NCI-H2029 (cell line): Measurements from ENCODE around the gene RIMBP2.

Source experiments
- DNase-seq: peaks from one replicate; lab custom pipeline; 2025; lab: John Stamatoyannopoulos, UW

The RIMBP2 gene

DNA sequence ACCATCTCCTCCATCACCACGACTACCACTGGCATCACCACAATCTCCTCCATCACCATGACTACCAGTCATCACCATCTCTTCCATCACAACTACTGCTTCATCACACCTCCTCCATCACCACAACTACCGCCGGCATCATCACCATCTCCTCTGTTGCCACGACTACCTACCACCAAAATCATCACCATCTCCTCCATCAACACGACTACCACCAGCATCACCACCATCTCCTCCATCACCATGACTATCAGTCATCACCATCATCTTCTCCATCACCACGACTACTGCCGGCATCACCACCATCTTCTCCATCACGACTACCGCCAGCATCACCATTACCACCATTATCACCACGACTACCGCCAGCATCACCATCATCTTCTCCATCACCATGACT, 89.5 kb downstream of the RIMBP2 start:
- DNase-seq: no peak

DNA sequence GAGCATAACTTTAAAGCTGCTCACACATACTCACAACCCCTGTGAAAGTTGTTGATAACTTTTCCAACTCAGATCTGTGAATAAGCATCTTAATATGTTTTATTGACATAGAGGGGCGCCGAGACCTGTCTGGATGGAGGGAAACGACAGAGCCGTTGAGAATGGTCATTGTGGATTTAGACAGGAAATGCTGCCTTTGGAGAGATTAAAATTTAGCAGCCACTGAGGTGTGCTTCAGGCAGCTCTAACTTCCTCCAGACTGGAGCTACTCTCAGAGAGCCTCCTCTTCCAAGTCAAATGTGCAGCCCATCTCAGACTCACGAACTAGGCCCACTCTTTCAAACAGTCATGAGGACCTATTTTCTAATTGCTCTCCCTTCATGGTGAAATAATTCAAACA, 90.9 kb downstream of the RIMBP2 start:
- DNase-seq: no peak

DNA sequence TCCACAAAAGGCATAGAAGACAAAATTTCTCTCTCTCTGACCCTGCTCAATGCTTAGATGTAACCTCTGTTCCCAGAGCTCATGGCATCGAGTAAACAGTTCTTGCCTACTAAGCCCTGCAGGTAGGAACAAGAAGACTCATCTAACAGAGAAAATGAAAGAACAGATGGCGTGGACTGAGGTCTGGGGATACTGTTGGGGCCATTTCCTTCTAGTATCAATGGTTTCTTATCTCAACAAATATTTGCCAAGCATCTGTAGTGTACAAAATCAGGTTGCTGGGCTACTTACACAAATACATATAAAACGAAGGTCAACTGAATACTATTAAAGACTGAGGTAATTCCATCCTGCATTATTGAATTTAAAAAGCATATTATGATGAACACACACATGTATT, 93.3 kb downstream of the RIMBP2 start:
- peak; percentile 21 for DNase-seq

DNA sequence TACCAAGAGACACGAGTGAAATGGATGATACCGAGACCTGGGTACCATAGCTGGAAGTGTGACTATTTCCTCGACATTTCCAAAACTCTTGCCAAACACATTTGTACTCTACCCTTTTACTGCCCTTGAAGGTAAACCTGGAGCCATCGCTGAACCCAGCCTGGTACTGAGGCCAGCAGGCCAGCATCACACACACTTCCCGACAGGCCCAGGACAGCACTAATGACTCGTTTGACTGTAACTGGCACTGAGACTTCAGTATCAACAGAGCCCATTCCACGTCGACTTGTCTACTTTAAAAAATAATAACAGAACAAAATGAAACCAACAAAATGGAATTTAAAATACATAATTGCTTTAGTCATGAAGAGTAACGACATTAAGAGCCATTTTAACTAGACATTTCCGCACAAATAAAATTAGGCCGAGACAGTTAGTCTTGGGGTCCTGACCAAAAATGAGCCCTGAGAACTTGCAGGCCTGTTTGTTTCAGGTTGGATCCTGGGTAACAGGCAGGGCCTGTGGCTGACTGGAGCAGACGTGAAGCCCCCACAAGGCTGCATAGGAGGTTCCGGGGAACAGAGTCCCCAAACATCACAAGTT, 94.3 kb downstream of the RIMBP2 start:
- no peak for DNase-seq

DNA sequence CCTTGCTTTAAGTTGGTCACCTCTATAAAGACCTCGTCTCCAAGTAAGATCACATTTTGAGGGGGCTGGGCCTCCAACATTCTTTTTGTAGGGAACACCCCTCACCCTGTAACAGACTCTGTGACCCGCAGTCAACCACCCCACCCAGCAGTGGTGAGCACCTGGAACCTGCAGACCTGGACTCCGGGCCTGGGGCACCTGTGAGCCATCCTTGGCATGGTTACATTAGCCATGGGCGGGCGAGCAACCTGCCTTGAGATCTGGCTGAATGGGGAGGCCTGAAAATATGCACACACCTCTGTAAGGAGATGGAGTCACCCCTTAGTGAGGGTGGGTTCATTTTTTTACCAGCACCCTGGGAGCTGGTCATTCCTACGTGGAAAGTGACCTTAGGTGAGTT, 95.3 kb downstream of the RIMBP2 start:
- no peak for DNase-seq

DNA sequence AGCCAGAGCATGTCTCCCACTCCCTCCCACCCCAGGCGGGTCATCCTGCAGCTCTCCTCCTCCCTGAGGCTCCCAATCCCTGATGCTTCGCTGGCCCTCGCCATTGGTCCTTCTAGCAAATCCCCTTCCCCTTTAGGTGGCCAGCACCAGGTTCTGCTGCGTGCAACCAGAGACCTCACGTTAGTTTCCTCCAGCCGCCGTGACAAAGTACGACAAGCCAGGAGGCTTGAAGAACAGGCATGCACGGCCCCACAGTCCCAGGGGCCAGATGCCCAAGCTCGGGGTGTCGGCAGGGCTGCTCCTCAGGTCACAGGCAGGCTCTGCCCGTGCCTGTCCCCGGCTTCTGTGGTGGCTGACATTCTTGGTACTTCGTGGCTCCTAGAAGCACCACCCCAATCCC, 95.8 kb downstream of the RIMBP2 start:
- no peak for DNase-seq

DNA sequence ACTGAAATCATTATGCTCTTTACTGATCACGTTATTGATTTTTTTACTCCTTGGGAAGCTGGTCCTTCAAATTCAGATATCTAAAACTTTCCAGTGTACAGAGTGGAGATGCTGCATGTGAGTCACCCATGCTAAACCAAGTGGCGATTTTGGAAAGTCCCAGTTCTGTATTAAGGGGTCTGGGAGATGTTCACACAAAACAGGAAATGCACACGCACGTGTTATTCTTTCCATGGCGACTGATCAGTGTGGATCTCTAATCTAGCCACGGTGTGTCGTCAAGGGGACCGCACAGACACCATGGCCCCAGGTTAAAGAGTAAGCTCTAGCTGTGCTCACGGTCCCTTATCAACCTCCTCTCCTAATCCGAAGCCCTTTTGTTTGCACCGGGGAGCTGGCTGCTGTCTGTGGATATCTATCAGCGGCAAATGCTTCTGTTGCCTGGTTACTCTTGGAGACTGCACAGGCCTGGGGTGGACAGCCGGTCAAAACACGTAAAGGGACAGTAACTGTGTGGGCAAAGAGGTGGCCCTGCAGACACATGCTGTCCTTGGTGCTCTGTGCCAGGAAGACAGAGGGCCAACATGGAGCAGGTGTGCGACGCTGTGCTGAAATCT, 96.6 kb downstream of the RIMBP2 start:
- DNase-seq: no peak

DNA sequence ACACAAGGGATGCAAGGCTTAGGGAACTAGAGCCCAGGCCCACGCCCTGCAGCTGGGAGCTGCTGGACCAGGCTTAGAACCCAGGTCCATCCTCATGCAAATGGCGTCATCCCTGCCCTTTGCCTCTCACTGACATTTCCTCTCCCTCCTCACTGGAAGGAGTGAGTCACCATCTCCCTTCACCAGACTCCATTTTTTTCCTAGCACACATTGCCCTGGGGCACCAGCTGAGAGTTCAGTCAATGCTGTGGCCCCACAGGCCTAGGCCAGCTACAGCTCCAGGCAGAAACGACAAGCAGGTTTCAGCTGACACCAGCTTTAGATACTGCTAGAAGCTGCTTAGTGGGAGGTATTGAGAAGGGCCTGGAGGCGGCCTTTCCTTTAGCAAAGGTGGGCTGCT, 98.9 kb downstream of the RIMBP2 start:
- DNase-seq: no peak

DNA sequence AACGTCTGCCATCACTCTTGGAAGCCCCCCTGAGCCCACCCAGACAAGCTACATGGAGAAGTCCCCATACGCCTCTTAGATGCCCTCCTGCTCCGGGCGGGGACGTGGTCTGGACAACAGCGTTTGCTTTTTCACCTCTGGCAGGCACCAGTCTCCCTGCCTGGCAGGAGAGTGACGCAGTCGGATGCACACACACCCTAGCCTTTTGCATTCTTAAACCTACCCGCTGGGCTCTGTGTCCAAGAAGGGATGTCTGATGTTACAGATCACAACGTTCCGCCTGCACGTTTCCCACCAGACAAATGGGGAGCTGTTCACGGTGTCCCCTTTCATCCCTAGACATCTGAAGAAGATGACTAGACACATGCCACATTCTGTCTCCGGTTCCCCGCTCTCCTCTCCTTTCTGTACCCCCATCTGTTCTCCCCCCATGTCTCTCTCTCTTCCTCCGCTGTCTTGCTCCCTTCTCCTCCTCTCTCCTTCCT, 100.2 kb downstream of the RIMBP2 start:
- no peak for DNase-seq

DNA sequence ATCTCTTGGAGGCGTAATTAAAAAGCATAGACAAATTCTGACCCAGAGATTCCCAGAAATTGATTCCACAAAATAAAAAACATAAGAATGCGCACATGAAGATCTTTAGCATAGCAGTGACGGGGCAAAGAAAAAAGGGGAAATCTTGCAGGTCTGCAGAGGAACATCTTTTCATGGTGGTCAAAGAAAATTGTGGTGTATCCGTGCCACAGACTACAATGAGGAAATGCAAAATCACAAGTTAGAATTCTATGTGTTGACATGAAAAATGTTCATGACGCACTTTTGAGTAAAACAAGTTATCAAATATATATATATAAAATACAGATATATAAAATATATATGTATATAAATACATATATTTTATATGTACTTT, 101.6 kb downstream of the RIMBP2 start:
- DNase-seq: no peak

DNA sequence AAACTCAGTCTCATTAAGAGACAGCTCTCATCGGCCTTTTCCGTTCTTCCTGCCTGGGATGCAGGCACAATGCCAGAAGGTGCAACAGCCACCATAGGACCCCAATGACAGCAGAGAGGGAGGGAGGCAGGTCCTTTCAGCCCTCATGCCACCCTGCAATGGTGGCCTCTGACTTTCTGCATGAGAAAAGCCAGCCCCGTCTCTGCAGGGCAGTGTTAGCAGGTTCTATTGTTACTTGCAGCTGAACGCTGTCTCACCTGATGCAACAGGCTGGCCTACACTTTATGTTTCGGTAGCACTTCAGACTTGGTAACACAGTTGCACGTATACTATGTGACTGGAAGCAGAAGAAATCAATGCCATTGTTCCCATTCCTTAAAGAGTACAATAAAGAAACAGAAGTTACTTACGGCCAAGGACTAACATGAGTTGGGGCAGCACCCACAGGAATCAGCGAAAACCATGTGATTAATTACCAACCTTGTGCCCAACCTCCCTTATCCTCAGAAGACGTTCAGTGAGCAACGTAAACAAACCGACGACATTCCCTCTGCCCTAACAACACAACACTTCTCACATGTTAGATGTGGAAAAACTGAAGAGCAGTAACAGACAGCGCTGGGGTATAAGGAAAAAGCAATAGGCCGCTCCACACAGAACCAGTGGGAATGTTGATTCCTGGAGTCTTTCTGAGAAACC, 102.1 kb downstream of the RIMBP2 start:
- DNase-seq: no peak

DNA sequence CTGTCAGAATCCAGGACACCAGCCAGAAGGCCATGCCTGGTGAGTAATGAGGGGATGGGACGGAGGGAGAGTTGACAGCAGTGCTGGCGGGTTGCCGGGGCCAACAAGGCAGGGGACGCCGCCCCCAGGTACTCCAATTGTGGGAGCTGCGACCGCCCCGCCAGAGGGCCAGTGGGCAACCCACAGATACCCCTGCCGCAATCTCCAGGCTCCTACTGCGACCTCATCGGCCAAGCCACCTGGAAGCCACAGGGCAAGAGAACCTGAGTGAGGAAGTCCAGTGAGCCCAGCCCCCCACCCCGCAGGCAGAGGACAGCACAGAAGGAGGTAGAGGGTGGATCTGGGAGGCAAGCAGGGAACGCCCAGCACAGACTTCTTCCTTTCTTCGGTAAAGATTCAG, 103.0 kb downstream of the RIMBP2 start:
- DNase-seq: no peak

DNA sequence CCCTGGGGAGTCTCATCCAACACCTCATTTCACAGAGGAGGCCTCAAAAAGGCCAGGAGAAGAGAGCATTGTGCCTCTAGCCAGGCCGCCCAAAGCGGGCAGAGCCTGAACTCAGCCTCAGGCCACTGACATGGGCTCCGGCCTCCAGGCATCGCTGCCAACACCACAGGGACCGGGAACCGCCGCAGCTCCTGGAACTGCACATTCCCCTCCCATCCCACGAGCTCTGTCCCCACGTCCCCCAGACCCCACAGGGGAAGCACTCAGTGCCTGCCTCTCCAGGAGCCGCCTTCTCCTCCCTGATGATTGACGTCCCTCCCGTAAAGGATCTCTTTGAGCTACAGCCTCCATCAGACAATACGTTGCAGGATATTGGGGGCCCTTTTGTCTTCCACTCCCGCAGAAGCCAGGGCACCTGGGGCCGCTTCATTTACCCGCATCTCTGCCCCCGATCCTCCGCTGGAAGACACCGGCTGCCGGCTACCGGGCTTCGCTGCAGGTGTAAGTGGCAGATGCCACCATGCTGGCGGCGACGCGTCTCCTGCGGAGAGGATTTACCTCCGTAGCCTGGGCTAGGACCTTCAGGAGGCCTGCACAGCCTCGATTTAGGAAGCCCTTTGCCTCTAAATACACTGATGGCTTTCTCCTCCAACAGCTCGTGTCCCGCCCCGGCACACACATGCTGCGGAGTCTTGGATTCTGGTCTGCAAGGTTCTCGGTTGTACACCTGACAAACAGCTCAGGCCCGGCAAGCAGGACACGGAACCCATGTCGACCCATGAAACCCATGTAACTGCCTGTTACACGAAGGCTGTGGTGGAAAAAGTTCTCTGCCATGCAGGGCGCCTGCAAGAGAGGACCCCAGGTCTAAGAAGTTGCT, 104.8 kb downstream of the RIMBP2 start:
- DNase-seq: no peak

DNA sequence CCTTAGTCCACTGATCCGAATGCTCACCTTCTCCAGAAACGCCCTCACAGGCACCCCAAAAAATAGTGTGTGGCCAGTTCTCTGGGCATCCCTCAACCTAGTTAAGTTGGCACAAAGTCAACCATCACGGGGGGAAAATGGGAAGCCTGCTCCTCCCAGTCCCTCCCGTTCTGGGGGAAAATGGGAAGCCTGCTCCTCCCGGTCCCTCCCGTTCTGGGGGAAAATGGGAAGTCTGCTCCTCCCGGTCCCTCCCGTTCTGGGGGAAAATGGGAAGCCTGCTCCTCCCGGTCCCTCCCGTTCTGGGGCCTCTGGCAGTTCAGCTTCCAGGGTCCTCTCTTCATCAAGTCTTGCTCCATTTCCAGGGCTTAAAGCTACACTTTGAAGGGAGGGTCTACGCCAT, 106.1 kb downstream of the RIMBP2 start:
- DNase-seq: no peak

DNA sequence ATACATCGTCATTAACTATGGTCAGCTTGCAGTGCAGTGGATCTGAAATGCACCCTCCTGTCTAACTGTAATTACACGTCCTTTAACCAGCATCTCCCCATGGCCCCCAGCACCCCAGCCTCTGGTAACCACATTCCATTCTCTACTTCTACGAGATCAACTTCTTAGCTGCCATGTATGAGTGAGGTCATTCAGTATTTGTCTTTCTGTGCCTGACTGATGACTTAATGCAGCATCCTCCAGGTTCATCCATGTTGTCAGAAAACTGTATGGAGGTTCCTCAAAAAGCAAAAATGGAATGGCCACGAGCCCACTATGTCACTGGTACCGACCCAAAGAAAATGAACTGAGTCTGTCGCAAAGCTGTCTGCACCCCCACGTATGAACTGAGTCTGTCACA, 107.3 kb downstream of the RIMBP2 start:
- no peak for DNase-seq

DNA sequence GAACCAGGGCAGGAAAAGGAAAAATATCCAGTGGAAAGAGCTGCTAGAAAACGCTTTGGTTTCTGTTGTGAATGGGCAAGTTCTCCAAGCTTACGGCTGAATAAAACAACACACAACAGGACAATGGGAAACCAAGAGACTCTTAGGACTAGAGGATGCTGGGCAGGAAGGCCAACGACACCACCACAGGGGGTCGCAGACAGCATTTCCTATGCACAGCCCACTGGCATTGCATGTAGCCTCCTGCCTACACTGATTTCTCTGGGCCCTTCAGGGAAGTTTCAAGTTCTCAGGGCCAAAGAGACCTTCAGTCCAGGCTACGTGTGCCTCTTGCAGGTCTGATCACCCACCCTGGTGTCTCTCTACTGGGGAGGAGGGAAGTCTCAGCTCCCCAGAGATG, 108.0 kb downstream of the RIMBP2 start:
- DNase-seq: no peak

DNA sequence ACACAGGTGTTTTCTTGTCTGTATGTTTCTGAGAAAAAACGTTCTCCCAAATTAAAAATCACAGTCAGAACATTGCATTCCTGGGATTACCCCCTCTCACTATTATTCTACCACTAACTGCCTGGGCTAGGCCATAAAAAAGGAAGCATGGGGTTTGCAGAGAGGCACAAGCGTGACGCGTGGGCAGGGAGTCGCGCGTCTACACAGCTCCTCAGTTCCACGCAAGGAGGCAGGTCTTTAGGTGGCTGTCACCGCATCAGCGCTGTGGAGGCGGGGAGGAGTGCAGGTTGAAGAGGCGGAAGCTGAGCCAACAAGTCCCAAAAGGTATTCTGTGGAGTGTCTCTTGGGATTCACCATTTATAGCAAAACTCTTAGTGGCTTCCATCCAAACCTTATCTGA, 109.9 kb downstream of the RIMBP2 start:
- no peak for DNase-seq

DNA sequence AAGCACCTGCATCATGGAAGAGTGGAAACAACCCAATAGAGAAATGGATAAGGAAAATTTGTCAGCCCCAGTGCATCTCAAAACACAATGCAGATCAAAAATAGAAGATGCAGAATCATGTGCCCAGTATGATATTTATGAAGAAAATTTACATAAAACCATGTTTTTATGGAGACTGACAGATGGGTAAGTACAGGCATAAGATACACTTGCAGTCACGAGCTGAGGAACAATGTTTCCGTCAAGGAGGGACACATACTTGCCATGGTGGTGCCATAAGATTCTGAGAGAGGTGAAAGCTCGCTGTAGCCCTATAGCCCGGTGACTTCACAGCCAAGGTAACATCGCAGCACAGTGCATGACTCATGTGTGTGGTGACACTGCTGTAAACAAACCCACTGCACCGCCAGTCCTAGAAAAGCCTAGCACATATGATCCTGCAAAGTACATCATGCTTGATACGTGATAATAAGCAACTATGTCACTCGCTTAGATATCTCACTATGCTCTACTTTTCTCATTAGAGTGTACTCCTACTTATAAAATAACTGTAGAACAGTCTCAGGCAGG, 112.6 kb downstream of the RIMBP2 start:
- DNase-seq: no peak

DNA sequence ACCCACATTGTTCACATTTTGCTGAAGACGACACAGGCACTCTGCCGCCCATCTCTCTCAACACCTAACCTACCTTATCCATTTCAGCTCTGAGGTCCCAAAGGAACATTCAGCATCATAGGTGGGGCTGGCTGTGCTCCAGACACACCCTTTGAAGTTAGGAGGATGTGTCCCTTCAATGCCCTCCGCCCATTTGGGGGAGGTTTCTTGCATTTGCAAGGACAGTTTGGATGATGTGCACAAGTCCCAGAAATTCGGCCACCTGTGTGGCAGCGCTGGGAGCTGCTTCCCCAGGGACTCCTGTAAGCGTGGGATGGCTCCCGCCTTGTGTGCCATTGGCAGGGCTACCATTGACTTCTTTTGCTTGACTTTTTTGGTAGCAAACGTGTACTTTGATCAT, 113.8 kb downstream of the RIMBP2 start:
- no peak for DNase-seq

DNA sequence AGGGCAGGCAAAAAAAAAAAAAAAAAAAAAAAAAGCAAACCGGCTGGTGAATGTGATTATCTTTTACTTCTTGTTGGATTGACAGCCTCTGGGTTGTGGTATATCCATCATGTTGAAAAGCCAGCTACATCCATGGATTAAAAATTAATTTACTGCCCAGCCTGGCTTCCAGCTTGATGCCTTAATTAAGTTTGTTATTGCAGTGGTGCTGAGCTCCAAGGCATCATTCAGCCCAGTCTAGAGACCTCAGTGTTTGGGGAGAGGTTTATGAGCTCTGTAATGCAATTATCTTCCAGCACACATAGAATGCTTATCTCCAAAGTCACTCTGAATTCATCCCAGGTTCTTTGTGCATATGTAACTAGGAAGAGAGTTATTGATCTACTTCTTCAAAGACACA, 114.8 kb downstream of the RIMBP2 start:
- no peak for DNase-seq

DNA sequence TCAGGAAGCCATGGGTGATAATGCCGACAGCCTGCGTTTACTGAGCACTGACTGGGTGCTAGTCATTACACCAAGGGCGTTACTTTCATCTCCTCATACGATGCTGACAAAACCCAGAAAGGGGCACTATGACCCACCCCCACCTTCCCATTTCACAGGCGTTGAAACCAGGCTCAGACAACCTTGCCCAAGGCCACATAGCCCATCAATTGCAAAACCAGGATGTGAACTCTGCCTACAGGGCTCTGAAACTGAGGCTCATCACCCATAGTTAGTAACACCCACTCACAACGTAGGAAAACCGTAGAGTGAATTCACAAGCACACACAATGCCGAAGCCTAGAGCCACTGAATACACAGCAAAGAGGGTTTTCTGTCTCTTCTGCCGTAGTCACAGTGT, 119.9 kb downstream of the RIMBP2 start:
- no peak for DNase-seq

DNA sequence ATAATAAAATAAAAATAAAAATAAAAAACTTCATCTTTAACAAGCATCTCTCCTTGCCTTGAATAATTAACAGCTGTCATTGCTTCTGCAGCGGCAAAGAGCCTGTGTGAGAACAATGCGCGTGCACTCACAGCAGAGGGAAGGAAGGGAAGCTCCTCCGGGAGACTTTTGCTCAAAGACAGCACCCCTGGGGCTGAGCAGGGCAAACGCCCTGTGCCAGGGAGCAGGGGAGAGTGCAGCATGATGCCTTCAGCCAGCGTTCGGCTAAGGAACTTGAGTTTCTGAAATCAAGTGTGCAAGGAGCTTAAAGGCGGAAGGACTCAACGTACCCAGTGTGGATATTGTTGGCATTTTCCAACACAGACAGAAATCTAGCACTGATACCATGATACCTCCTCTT, 120.5 kb downstream of the RIMBP2 start:
- DNase-seq: no peak
